GM20000 (cell line): ENCODE data around the gene MSL2.

Experiments
- DNase-seq: peaks from one replicate; pipeline ENCODE4 v3.0.0; 2012; ENCODE audit warnings: low spot score
- TF ChIP-seq, protein P1 (sequence below): IDR thresholded peaks from 2 replicates; pipeline ENCODE4 v1.5.1; 2012; ENCODE audit warnings: mild to moderate bottlenecking, control low read depth; ENCODE audit errors: extremely low read depth, missing control alignments

MSL2 gene, protein sequence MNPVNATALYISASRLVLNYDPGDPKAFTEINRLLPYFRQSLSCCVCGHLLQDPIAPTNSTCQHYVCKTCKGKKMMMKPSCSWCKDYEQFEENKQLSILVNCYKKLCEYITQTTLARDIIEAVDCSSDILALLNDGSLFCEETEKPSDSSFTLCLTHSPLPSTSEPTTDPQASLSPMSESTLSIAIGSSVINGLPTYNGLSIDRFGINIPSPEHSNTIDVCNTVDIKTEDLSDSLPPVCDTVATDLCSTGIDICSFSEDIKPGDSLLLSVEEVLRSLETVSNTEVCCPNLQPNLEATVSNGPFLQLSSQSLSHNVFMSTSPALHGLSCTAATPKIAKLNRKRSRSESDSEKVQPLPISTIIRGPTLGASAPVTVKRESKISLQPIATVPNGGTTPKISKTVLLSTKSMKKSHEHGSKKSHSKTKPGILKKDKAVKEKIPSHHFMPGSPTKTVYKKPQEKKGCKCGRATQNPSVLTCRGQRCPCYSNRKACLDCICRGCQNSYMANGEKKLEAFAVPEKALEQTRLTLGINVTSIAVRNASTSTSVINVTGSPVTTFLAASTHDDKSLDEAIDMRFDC

DNA sequence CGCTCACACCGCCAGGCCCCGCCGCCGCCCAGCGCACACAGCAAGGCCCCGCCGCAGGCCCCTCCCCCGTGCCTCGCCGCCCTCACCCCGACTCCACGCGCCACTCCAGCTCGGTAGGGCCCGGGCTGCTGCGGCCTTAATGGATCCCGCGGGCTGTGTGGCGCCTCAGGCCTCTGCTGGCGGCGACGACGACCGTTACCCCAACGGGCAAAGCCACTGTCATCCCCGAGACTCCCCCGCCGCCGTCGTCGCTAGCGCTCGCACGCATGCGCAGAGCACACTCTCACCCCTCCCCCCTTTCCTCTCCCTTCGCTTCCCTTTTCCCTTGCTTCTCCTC lies at the start of gene MSL2:
Gene MSL2 (minus strand): TSS at position 272 of the 337 bp plus-strand sequence. CDS start 1,222 bp downstream, outside the sequence.
- no peak for DNase-seq

DNA sequence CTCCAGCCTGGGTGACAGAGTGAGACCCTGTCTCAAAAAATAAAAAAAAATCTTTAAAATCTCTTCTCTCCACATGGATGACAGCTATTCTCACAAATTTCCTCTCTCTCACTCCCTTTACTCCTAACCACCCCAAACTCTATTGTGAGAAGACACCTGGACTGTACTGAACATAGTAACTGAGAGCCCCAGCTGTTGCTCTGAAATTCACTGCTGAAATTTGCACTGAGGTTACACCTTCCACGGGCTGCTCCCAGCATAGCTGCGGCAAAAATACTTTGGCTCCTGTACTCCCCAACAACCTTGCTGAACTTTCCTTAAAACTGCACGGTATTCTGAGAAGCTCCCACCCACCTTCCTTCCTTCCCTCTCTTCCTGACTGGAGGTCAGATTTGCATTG lies 49.6 kb upstream of the MSL2 start:
- TF ChIP-seq, protein P1, sequence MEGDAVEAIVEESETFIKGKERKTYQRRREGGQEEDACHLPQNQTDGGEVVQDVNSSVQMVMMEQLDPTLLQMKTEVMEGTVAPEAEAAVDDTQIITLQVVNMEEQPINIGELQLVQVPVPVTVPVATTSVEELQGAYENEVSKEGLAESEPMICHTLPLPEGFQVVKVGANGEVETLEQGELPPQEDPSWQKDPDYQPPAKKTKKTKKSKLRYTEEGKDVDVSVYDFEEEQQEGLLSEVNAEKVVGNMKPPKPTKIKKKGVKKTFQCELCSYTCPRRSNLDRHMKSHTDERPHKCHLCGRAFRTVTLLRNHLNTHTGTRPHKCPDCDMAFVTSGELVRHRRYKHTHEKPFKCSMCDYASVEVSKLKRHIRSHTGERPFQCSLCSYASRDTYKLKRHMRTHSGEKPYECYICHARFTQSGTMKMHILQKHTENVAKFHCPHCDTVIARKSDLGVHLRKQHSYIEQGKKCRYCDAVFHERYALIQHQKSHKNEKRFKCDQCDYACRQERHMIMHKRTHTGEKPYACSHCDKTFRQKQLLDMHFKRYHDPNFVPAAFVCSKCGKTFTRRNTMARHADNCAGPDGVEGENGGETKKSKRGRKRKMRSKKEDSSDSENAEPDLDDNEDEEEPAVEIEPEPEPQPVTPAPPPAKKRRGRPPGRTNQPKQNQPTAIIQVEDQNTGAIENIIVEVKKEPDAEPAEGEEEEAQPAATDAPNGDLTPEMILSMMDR = no peak
- no peak for DNase-seq

More for the DNA sequence above, at the start of gene MSL2:
- TF ChIP-seq, protein P1 = no peak

DNA sequence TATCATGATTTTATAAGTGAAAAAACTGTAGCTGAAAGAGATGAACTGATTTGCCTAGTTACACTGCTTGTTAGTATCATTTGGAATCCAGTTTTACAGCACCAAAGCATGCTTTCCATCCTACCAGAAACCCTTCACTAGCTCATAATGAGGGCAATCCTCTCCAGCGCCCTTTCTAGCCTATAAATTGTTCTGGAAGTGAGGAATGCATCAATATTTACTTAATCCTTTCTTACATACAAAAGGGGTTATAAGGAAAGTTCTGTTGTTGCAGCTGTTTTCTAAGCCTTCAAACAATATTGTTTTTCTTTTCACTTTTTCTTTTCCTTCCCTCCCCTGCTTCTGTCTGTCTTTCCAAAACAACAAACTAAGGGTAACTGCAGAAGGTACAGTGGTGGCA lies 43.0 kb upstream of the MSL2 start:
- TF ChIP-seq, protein P1 = no peak
- DNase-seq = no peak

DNA sequence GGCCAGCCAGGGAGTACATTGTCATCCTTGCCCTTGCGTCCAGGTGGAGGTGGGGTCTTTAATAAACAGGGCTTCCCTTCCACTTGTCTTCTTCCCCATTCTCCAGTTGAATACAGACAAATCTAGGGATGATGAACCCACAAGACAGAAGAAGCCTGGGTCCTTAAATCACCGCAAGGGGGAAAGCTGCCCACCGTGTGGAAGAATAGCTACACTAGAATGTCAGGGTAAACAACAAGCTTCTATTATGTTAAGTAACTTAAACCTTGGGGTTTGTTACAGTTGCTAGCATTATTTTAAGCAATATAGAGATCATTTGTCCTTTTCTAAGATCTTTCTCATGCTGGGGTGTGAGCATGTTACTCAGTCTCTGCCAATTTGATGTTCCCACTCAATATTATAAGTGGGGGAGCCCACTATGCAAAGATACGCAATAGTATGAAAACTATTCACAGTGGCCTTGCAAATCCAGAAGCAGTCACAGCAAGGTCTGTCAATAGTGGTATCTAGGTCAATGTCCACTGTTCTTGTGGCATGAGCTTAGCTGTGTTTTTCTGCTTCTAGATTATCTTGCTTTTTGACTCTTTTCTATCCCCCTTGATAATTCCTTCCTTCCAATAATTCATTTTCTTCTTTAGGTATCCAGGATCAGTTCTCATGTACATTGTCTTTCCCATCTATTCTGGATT lies 42.0 kb upstream of the MSL2 start:
- no peak for DNase-seq
- TF ChIP-seq, protein P1 = no peak

DNA sequence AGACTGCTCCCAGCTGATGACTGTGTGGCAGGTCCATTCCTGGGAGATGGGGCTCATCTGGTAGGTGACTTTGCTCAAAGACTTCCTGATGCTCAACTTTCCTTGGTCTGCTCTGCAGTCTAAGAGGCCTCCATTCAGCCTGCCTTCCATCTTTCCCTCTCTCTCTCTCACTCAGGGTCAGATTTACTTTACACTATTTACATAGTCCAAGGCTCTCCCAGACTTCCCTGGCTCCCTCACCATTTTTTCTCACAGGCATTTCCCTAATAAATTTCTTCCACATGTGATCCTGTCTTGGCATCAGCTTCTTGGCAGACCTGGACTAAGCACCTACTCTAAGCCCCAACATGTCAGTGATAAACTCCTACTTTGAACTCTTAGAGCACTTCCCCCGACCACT lies 41.0 kb upstream of the MSL2 start:
- no peak for DNase-seq
- TF ChIP-seq, protein P1 = no peak

DNA sequence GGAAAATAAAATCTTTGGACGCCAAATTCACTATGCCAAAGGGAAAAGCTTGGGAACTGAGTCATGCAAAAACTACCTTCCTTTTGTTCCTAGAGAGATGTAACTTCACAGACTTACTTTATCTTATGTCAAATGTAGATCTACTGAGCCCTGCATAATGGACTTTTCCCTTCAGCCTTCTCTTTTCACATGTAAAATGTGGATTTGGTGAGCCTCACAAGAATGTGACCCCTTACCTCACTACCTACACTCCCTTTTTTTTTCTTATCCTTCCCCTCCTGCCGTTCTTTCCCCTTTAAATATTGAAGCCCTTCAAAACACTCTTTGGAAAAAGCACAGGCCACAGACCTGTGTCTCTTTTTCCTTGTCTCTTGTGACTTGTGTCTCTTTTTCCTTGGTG lies 40.0 kb upstream of the MSL2 start:
- TF ChIP-seq, protein P1 = no peak
- DNase-seq = no peak

DNA sequence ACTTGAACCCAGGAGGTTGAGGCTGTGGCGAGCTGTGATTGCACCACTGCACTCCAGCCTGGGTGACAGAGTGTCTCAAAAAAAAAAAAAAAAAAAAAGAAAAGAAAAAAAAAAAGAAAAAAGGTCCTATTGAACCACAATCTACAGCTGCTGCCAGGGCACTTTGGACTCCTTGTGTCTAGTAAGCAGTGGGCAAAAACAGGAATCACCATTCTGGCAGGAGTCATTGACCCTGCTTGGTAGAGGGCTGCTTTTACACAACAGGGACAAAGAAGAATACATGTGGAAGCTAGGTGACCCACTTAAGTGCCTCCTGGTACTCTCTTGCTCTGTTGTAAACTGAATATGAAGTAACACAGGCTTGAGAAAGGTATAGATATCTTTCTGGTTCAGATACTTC lies 39.4 kb upstream of the MSL2 start:
- TF ChIP-seq, protein P1 = no peak
- DNase-seq = no peak
